Measurements from ENCODE around the gene CYBC1. TPM values are rescaled to one million over a fixed set of nuclear protein-coding genes. Genes with fewer than 3 reads are reported as not detected.

The CYBC1 gene
- total and polyA plus RNA-seq, 2 experiments from 2014 or later: 61.9 to 76.6 TPM

DNA sequence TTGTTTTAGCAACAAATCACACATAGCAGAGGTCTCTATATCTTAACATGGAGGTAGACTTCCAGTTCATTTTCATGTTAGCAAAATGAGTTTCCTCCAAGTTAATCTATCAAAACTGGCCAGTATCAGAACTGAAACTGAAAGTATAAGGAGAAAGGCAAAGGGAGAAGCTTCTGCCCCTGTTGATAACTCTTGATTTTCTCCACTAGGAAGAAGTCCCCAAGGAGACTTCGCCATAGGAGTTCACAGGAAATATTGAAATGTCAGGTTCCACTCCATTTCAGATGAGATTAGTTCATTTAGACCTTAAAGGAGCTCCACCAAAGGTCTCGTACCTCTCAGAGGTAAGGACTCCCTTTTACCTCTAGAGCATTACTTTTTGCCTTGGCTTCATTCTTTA lies 31.0 kb downstream of the CYBC1 start:
- Histone ChIP-seq H3K9me3 (ENCODE audit: low read depth) (no peaks in the 10 kb centered on the region), H3K4me2 (peak overlapping the region; percentile 91), H3K27ac (no peak overlapping the region), H3K27me3 (no peaks in the 10 kb centered on the region), H3K79me2 (peaks cover 13% of the 10 kb centered on the region), H4K20me1 (ENCODE audit: insufficient read depth, poor library complexity, severe bottlenecking) (peaks cover 12% of the 10 kb centered on the region), H2AFZ (no peak overlapping the region), H3K4me3 (no peak overlapping the region), H3K4me1 (ENCODE audit: insufficient read depth) (peaks cover 11% of the 10 kb centered on the region), H3K36me3 (replicated peaks; ENCODE audit: insufficient read depth, low read depth) (no peaks in the 10 kb centered on the region), H3K9me2 (replicated peaks; ENCODE audit: insufficient read depth) (no peaks in the 10 kb centered on the region)
- DNase-seq (ENCODE audit: low spot score): no peak
- 92% methylated on average over 2 of the region's 2 CpGs for WGBS (ENCODE audit: low lambda C conversion rate, missing lambda C conversion rate)
- TF ChIP-seq EZH2phosphoT487 (IDR thresholded peaks at IDR 0.05; ENCODE audit: low read depth, severe bottlenecking, unreplicated experiment): no peak
- TF ChIP-seq, protein P1, sequence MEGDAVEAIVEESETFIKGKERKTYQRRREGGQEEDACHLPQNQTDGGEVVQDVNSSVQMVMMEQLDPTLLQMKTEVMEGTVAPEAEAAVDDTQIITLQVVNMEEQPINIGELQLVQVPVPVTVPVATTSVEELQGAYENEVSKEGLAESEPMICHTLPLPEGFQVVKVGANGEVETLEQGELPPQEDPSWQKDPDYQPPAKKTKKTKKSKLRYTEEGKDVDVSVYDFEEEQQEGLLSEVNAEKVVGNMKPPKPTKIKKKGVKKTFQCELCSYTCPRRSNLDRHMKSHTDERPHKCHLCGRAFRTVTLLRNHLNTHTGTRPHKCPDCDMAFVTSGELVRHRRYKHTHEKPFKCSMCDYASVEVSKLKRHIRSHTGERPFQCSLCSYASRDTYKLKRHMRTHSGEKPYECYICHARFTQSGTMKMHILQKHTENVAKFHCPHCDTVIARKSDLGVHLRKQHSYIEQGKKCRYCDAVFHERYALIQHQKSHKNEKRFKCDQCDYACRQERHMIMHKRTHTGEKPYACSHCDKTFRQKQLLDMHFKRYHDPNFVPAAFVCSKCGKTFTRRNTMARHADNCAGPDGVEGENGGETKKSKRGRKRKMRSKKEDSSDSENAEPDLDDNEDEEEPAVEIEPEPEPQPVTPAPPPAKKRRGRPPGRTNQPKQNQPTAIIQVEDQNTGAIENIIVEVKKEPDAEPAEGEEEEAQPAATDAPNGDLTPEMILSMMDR (IDR thresholded peaks at IDR 0.05; ENCODE audit: poor library complexity): no peak
- no peak for TF ChIP-seq EZH2 (IDR thresholded peaks at IDR 0.05; ENCODE audit: borderline replicate concordance)

DNA sequence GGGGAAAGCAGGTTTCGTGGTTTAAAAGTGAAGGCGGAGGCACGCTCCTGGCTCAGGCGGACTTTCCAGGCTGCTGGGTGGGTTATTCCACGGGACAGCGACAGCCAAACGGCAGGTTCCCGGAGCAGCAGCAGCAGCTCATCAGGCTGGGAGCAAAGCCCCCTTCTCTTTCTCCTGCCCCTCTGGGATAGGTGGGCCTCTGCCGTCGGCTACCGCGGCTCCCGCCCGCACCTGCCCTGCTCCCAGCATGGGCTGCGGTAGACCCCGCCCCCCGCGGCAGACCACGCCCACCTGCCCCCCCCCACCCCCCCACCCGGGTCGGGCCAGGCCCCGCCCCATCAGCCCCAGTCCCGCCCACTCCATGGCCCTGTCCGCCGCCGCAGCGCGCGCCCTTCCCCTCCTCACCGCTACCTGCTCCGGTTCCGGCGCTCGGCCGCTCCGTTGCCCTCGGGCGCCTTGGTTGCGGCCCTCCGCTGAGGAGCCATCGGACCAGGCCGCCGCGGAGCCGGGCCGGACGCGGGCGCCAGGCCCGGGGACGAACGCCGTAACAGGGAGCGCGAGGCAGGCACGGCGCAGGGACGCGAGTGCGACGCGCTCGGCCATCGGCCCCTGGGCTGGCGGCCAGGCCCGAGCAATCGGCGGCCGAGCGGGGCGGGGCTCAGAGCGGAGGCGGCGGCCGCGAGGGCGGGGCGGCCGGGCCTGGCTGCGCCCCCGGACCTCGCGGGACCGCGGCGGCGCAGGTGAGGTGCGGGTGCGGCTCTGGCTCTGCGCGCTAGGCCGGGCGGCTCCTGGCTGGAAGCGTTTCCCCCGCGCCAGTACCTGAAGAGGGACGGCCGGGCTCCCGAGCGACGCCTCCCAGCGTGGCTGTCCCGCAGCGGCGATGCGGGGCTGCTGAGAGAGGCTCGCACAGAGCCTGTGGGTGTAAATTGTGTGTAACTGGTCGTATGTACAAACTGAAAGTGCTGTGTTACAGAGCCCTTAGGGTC lies 32.3 kb downstream of the CYBC1 start, which contains the start of the genes HEXD and OGFOD3:
HEXD (plus strand) TSS at position 347 of the 986 bp plus-strand sequence. CDS start 1,453 bp downstream, outside the sequence.
OGFOD3 (minus strand) TSS at position 586 of the 986 bp plus-strand sequence; CDS start at position 485, 101 bp downstream.
- H3K27me3 ChIP-seq: no peaks in the 10 kb centered on the region
- H2AFZ ChIP-seq: peak within 1 kb of the TSS; percentile 98
- no peaks in the 10 kb centered on the region for H3K9me3 ChIP-seq (ENCODE audit: low read depth)
- no peaks in the 10 kb centered on the region for H3K36me3 ChIP-seq (replicated peaks; ENCODE audit: insufficient read depth, low read depth)
- 3% methylated on average over 64 of the region's 108 CpGs for WGBS (ENCODE audit: low lambda C conversion rate, missing lambda C conversion rate)
- H3K4me2 ChIP-seq: peak within 1 kb of the TSS; percentile 97
- DNase-seq (ENCODE audit: low spot score): peak; percentile 96
- H3K4me1 ChIP-seq (ENCODE audit: insufficient read depth): peaks cover 11% of the 10 kb centered on the region
- H3K79me2 ChIP-seq: peaks cover 13% of the 10 kb centered on the region
- H3K4me3 ChIP-seq: peak within 1 kb of the TSS; percentile 100
- peaks cover 12% of the 10 kb centered on the region for H4K20me1 ChIP-seq (ENCODE audit: insufficient read depth, poor library complexity, severe bottlenecking)
- TF ChIP-seq, protein P1 (IDR thresholded peaks at IDR 0.05; ENCODE audit: poor library complexity): no peak
- TF ChIP-seq EZH2phosphoT487 (IDR thresholded peaks at IDR 0.05; ENCODE audit: low read depth, severe bottlenecking, unreplicated experiment) (no peak), EZH2 (IDR thresholded peaks at IDR 0.05; ENCODE audit: borderline replicate concordance) (no peak)
- H3K9me2 ChIP-seq (replicated peaks; ENCODE audit: insufficient read depth): no peaks in the 10 kb centered on the region
- H3K27ac ChIP-seq: peak within 1 kb of the TSS; percentile 98

DNA sequence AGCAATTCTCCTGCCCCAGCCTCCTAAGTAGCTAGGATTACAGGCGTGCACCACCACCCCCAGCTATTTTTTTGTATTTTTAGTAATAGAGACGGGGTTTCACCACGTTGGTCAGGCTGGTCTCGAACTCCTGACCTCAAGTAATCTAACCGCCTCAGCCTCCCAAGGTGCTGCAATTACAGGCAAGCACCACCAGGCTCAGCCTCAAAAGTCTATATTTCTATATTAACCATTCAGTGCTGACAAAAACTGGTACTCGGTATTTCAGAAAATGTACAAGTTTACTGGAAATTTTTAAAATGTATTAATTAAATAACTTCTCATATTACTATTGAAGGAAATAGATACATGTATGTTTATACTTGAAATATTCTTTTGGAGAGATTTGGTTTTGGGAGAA lies 33.8 kb downstream of the CYBC1 start:
- Histone ChIP-seq H3K4me1 (ENCODE audit: insufficient read depth) (peaks cover 11% of the 10 kb centered on the region), H2AFZ (no peak overlapping the region), H3K79me2 (peaks cover 13% of the 10 kb centered on the region), H4K20me1 (ENCODE audit: insufficient read depth, poor library complexity, severe bottlenecking) (peaks cover 12% of the 10 kb centered on the region), H3K27me3 (no peaks in the 10 kb centered on the region), H3K9me2 (replicated peaks; ENCODE audit: insufficient read depth) (no peaks in the 10 kb centered on the region), H3K4me2 (no peak overlapping the region), H3K9me3 (ENCODE audit: low read depth) (no peaks in the 10 kb centered on the region), H3K36me3 (replicated peaks; ENCODE audit: insufficient read depth, low read depth) (no peaks in the 10 kb centered on the region), H3K27ac (no peak overlapping the region), H3K4me3 (no peak overlapping the region)
- TF ChIP-seq, protein P1 (IDR thresholded peaks at IDR 0.05; ENCODE audit: poor library complexity): no peak
- TF ChIP-seq EZH2phosphoT487 (IDR thresholded peaks at IDR 0.05; ENCODE audit: low read depth, severe bottlenecking, unreplicated experiment): no peak
- TF ChIP-seq EZH2 (IDR thresholded peaks at IDR 0.05; ENCODE audit: borderline replicate concordance): no peak
- no peak for DNase-seq (ENCODE audit: low spot score)
- 93% methylated on average over 6 of the region's 6 CpGs for WGBS (ENCODE audit: low lambda C conversion rate, missing lambda C conversion rate)

All from hepatocyte (in vitro differentiated cells).